ENCODE measurements around the gene ESRRB.
A peak's percentile ranks its signal among the peaks of the same experiment; 100 is the strongest.

ESRRB gene

DNA sequence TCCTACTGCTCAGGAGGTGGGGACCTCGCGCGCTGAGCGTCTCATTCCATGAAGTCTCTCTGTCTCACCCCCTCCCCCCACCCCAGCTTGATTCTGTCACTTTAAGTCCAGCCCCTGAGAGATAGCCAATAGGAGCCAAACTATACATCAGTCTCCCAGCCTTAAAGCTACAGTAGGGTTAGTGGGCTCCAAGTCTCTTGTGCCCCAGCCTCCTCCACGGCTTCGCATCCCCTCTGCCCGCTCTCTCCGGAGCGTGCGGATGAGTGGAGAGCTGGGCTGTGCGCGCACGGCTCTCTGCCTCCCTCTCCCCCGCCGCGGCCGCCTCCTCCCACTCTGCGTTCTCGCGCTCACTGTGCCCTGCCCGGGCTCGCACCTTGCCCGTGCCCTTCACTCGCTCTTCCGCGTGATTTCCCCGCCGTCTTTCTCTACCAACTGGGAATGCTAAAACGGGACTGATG lies at the start of gene ESRRB:
ESRRB (plus strand) TSS at position 191 of the 458 bp plus-strand sequence; CDS start at position 456, 265 bp downstream.
- peaks cover 9 to 48% of the 10 kb centered on the region in 2 donors for H3K27me3 ChIP-seq (ENCODE audit: control insufficient read depth in 1 of 2, insufficient read depth in 2 of 2, low read length in 2 of 2)
- no peak within 1 kb of the TSS for H3K27ac ChIP-seq (ENCODE audit: low read depth, low read length)
- peak within 1 kb of the TSS in 1 of 2 donors; percentile 7 for H3K4me3 ChIP-seq (ENCODE audit: low read depth in 1 of 2, low read length in 2 of 2)

DNA sequence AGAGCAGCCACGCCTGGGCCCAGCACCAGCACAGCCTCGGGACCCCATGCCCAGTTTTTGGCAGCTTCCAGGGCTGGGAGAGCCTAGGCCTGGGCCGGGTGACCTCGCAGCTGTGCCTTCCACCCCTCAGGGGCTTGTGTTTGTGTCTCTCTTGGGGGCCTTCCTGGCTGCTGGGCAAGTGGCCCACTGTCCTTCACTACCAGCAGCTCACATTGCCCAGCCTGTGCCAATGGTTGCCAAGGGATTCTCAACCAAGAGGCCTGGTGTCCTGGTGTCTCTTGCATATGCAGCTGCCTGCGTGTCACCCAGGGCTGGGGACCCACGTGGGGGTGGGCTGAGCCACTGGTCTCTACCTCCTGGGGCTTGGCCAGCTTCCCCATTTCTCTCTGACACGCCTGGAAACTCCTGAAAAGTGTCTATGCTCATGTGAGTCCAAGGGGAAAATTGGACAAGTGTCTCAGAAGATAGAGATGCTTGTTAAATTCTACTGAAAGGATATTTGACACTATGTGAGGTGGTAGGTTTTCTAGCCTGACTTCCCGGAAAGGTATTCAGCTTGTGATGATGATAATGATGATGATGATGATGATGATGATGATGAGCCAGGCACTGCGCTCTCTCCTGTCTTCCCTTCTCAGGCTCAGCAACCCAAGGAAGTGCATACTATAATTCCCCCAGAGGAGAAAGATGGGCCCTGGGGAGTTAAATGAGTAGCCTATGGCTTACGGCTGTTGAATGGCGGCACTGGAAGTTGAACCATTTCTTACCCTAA lies 48.8 kb upstream of the ESRRB start:
- Histone ChIP-seq H3K36me3 (ENCODE audit: insufficient read depth, low read length) (no peaks in the 10 kb centered on the region), H3K27ac (ENCODE audit: low read depth, low read length) (no peak overlapping the region), H3K27me3 (ENCODE audit: control insufficient read depth in 1 of 2, insufficient read depth in 2 of 2, low read length in 2 of 2) (peaks cover 10 to 15% of the 10 kb centered on the region in 2 donors), H3K9ac (ENCODE audit: low read length) (no peak overlapping the region), H3K4me3 (ENCODE audit: low read depth in 1 of 2, low read length in 2 of 2) (no peak overlapping the region), H3K4me1 (ENCODE audit: insufficient read depth, low read length) (no peaks in the 10 kb centered on the region), H3K9me3 (ENCODE audit: low read length) (no peaks in the 10 kb centered on the region)

More for the DNA sequence above, at the start of gene ESRRB:
- H3K9me3 ChIP-seq (ENCODE audit: low read length): no peaks in the 10 kb centered on the region
- no peak within 1 kb of the TSS for H3K9ac ChIP-seq (ENCODE audit: low read length)
- no peaks in the 10 kb centered on the region for H3K36me3 ChIP-seq (ENCODE audit: insufficient read depth, low read length)
- peaks cover 7% of the 10 kb centered on the region for H3K4me1 ChIP-seq (ENCODE audit: insufficient read depth, low read length)

DNA sequence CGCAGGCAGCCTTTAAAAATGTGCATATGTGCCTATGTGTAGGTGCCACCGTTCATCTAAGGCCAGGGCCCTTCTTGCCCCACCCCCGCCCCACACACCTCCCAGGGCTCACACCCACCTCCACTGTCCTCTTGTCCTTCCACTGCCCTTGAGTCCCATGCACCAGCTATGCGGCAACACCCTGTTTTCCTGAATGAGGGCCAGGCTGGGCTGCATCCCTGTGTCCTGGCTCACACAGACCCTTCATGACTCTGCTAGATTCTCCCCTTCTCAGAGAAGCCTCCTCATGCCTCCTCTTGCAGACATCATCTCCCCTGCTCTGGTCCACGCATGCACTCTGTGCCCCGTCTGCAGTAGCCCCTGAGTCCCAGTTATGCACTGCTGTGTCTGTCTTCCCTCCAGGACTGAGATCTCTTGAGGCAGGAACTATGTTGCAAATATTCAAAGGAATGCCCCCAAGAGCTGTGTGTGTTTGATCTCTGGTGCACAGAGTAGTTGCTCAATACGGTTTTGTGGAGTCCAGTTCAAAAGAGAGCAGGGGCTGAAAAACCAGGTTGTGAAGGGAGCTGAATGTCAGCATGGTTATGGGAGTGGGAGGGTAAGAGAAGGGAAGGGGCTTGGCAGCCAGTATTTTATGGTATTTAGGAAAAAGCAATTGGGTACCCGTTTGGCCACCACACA lies 47.3 kb upstream of the ESRRB start:
- no peak overlapping the region for H3K9ac ChIP-seq (ENCODE audit: low read length)
- H3K36me3 ChIP-seq (ENCODE audit: insufficient read depth, low read length): no peaks in the 10 kb centered on the region
- H3K4me3 ChIP-seq (ENCODE audit: low read depth in 1 of 2, low read length in 2 of 2): no peak overlapping the region
- no peaks in the 10 kb centered on the region for H3K4me1 ChIP-seq (ENCODE audit: insufficient read depth, low read length)
- H3K9me3 ChIP-seq (ENCODE audit: low read length): no peaks in the 10 kb centered on the region
- no peak overlapping the region for H3K27ac ChIP-seq (ENCODE audit: low read depth, low read length)
- peaks cover 10 to 15% of the 10 kb centered on the region in 2 donors for H3K27me3 ChIP-seq (ENCODE audit: control insufficient read depth in 1 of 2, insufficient read depth in 2 of 2, low read length in 2 of 2)

- Histone ChIP-seq H3K9me3 (ENCODE audit: low read length) (no peaks in the 10 kb centered on the region), H3K9ac (ENCODE audit: low read length) (no peak overlapping the region), H3K36me3 (ENCODE audit: insufficient read depth, low read length) (no peaks in the 10 kb centered on the region), H3K27ac (ENCODE audit: low read depth, low read length) (no peak overlapping the region), H3K4me1 (ENCODE audit: insufficient read depth, low read length) (no peaks in the 10 kb centered on the region), H3K27me3 (ENCODE audit: control insufficient read depth in 1 of 2, insufficient read depth in 2 of 2, low read length in 2 of 2) (peaks cover 10 to 15% of the 10 kb centered on the region in 2 donors), H3K4me3 (ENCODE audit: low read depth in 1 of 2, low read length in 2 of 2) (no peak overlapping the region)
Observed at GRCh38 chr14:76329154-76329928, 46.6 kb upstream of the ESRRB start.

- H3K9ac ChIP-seq (ENCODE audit: low read length): no peak overlapping the region
- no peaks in the 10 kb centered on the region for H3K36me3 ChIP-seq (ENCODE audit: insufficient read depth, low read length)
- no peaks in the 10 kb centered on the region for H3K4me1 ChIP-seq (ENCODE audit: insufficient read depth, low read length)
- no peak overlapping the region for H3K4me3 ChIP-seq (ENCODE audit: low read depth in 1 of 2, low read length in 2 of 2)
- peaks cover 10 to 15% of the 10 kb centered on the region in 2 donors for H3K27me3 ChIP-seq (ENCODE audit: control insufficient read depth in 1 of 2, insufficient read depth in 2 of 2, low read length in 2 of 2)
- H3K9me3 ChIP-seq (ENCODE audit: low read length): no peaks in the 10 kb centered on the region
- no peak overlapping the region for H3K27ac ChIP-seq (ENCODE audit: low read depth, low read length)
Observed at GRCh38 chr14:76329951-76330350, 46.0 kb upstream of the ESRRB start.

GRCh38 chr14:76330411-76331327 lies 45.3 kb upstream of the ESRRB start:
- Histone ChIP-seq H3K36me3 (ENCODE audit: insufficient read depth, low read length) (no peaks in the 10 kb centered on the region), H3K27ac (ENCODE audit: low read depth, low read length) (no peak overlapping the region), H3K27me3 (ENCODE audit: control insufficient read depth in 1 of 2, insufficient read depth in 2 of 2, low read length in 2 of 2) (peaks cover 10 to 15% of the 10 kb centered on the region in 2 donors), H3K9ac (ENCODE audit: low read length) (no peak overlapping the region), H3K9me3 (ENCODE audit: low read length) (no peaks in the 10 kb centered on the region), H3K4me3 (ENCODE audit: low read depth in 1 of 2, low read length in 2 of 2) (no peak overlapping the region), H3K4me1 (ENCODE audit: insufficient read depth, low read length) (no peaks in the 10 kb centered on the region)

GRCh38 chr14:76331328-76332011 lies 44.5 kb upstream of the ESRRB start:
- no peaks in the 10 kb centered on the region for H3K36me3 ChIP-seq (ENCODE audit: insufficient read depth, low read length)
- H3K4me3 ChIP-seq (ENCODE audit: low read depth in 1 of 2, low read length in 2 of 2): no peak overlapping the region
- peaks cover 10 to 15% of the 10 kb centered on the region in 2 donors for H3K27me3 ChIP-seq (ENCODE audit: control insufficient read depth in 1 of 2, insufficient read depth in 2 of 2, low read length in 2 of 2)
- H3K27ac ChIP-seq (ENCODE audit: low read depth, low read length): no peak overlapping the region
- no peaks in the 10 kb centered on the region for H3K4me1 ChIP-seq (ENCODE audit: insufficient read depth, low read length)
- no peaks in the 10 kb centered on the region for H3K9me3 ChIP-seq (ENCODE audit: low read length)
- no peak overlapping the region for H3K9ac ChIP-seq (ENCODE audit: low read length)

DNA sequence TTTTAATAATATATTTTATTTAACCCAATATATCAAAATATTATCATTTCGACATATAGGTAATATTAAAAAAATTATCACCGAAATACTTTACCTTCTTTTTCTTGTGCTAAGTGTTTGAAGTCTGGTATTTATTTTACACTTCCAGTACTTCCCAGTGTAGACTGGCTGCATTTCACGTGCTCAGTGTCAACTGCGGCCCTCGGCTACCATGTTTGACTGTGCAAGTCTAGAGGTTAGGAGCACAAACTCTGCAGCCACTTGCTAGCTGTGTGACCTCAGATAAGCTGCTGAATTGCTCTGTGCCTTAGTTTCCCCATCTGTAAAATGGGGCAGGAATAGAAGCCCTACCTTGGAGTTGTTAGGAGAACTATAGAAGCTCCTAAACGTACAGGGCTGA lies 42.3 kb upstream of the ESRRB start:
- Histone ChIP-seq H3K4me3 (ENCODE audit: low read depth in 1 of 2, low read length in 2 of 2) (no peak overlapping the region), H3K36me3 (ENCODE audit: insufficient read depth, low read length) (no peaks in the 10 kb centered on the region), H3K9me3 (ENCODE audit: low read length) (no peaks in the 10 kb centered on the region), H3K27me3 (ENCODE audit: control insufficient read depth in 1 of 2, insufficient read depth in 2 of 2, low read length in 2 of 2) (peaks cover 10 to 15% of the 10 kb centered on the region in 2 donors), H3K9ac (ENCODE audit: low read length) (no peak overlapping the region), H3K4me1 (ENCODE audit: insufficient read depth, low read length) (no peaks in the 10 kb centered on the region), H3K27ac (ENCODE audit: low read depth, low read length) (no peak overlapping the region)

- H3K9ac ChIP-seq (ENCODE audit: low read length): no peak overlapping the region
- no peaks in the 10 kb centered on the region for H3K9me3 ChIP-seq (ENCODE audit: low read length)
- H3K27ac ChIP-seq (ENCODE audit: low read depth, low read length): no peak overlapping the region
Observed at GRCh38 chr14:76334316-76334715, 41.6 kb upstream of the ESRRB start.

GRCh38 chr14:76336876-76337275 lies 39.1 kb upstream of the ESRRB start:
- Histone ChIP-seq H3K27me3 (ENCODE audit: control insufficient read depth in 1 of 2, insufficient read depth in 2 of 2, low read length in 2 of 2) (no peaks in the 10 kb centered on the region), H3K4me1 (ENCODE audit: insufficient read depth, low read length) (no peaks in the 10 kb centered on the region), H3K9ac (ENCODE audit: low read length) (no peak overlapping the region), H3K27ac (ENCODE audit: low read depth, low read length) (no peak overlapping the region), H3K9me3 (ENCODE audit: low read length) (no peaks in the 10 kb centered on the region), H3K36me3 (ENCODE audit: insufficient read depth, low read length) (no peaks in the 10 kb centered on the region), H3K4me3 (ENCODE audit: low read depth in 1 of 2, low read length in 2 of 2) (no peak overlapping the region)

More at GRCh38 chr14:76334316-76334715, 41.6 kb upstream of the ESRRB start:
- Histone ChIP-seq H3K4me1 (ENCODE audit: insufficient read depth, low read length) (no peaks in the 10 kb centered on the region), H3K4me3 (ENCODE audit: low read depth in 1 of 2, low read length in 2 of 2) (no peak overlapping the region), H3K36me3 (ENCODE audit: insufficient read depth, low read length) (no peaks in the 10 kb centered on the region), H3K27me3 (ENCODE audit: control insufficient read depth in 1 of 2, insufficient read depth in 2 of 2, low read length in 2 of 2) (peaks cover 10 to 13% of the 10 kb centered on the region in 2 donors)
